Ovary (tissue), 9 donors: ENCODE results near the gene ANKDD1A. TPM values are rescaled to one million over a fixed set of nuclear protein-coding genes. Genes with fewer than 3 reads are reported as not detected.

ENCODE experiments used
- DNase-seq, 5 donors: peaks; one replicate each; pipeline ENCODE4 v3.0.0-alpha.2; 2019 to 2020
- H3K27ac ChIP-seq, 2 donors: fragments of 200-600 bp; one replicate each; pipeline versions ENCODE4 v1.5.1 to v1.8.0; 2019 to 2022
- H3K27me3 ChIP-seq: fragments of 200-600 bp; one replicate; pipeline ENCODE4 v1.8.0; 2022
- H3K36me3 ChIP-seq: fragments of 200-600 bp; sonication (generic); one replicate; pipeline ENCODE4 v1.5.1; 2019
- H3K4me1 ChIP-seq: one replicate; pipeline ENCODE4 v1.8.1; 2013; ENCODE audit warnings: mild to moderate bottlenecking, moderate library complexity; ENCODE audit not compliant: insufficient read depth
- H3K4me3 ChIP-seq: fragments of 200-600 bp; sonication (generic); one replicate; pipeline ENCODE4 v1.5.1; 2017
- H3K9me3 ChIP-seq, 2 donors: fragments of 200-600 bp in 1 of 2; sonication (generic) in 1 of 2; one replicate each; pipeline versions ENCODE4 v1.5.1 to v1.8.1; 2013 to 2019; ENCODE audit warnings: mild to moderate bottlenecking in 1 of 2, moderate library complexity in 1 of 2
- EP300 ChIP-seq: sonication (generic); formaldehyde crosslinking; IDR thresholded peaks from one replicate; pipeline ENCODE4 v1.6.1; 2017; ENCODE audit warnings: antibody characterized with exemption
- POLR2A ChIP-seq: fragments of 450-650 bp; IDR thresholded peaks from one replicate; pipeline ENCODE4 v1.6.1; 2017; ENCODE audit warnings: antibody characterized with exemption, mild to moderate bottlenecking, moderate library complexity
- WGBS, 3 donors: extraction: QIAGEN DNeasy Blood & Tissue Kit in 1 of 3; methylation state at CpG; one replicate each; pipeline versions ENCODE4 v1.1.5 to v1.1.7; 2013 to 2017; 5-methylcytosine and 5-hydroxymethylcytosine counted together
- intact Hi-C, 4 donors: fragments of 100-400 bp; cut with DNase I; formaldehyde crosslinking; loops; one replicate each; pipeline versions ENCODE4 v1.11.0 to v1.15.1; 2022 to 2023
- polyA plus RNA-seq, 2 donors: library from polyadenylated mRNA; stranded (reverse); fragments of 200-250 nt in 1 of 2; fragments of 350-450 nt in 1 of 2; fragmentation: Illumina TruSeq in 1 of 2; extraction: RNeasy Lipid Tissue Mini Kit (QIAGEN cat#74804) in 1 of 2; gene quantifications; one replicate each; pipeline ENCODE4 v1.2.3, GENCODE V29; 2013 to 2014
- total RNA-seq, 7 donors: library from RNA; depleted of rRNA in 2 of 7; stranded (reverse); fragments of >200 nt in 2 of 7; fragmentation: NEBNext Ultra II Directional in 3 of 7; extraction: Animal tissue kit (Norgen Biotek cat#: 25700) in 3 of 7; gene quantifications; one replicate each; pipeline versions ENCODE4 v1.1.0 to v1.2.4, GENCODE V29; 2016 to 2023
- TF ChIP-seq, protein P1 (sequence below), 3 donors: fragments of 450-650 bp in 2 of 3; fragments of 200-600 bp in 1 of 3; IDR thresholded peaks; one replicate each; pipeline versions ENCODE4 v1.5.1 to v1.8.0; 2016 to 2022; ENCODE audit warnings: antibody characterized with exemption in 3 of 3, mild to moderate bottlenecking in 1 of 3
- donor health status: DM: no; HTN: no; CAD: no; lungs with moderate emphysema.
- donor health status: DM: no; HTN: no; CAD: no.
- donor health status: Bipolar disorder and iron deficiency.
- donor health status: DM: yes; HTN: yes; CAD: no.
- donor health status: DM: no; HTN: no; CAD: no.
- donor health status: DM: yes; HTN: yes; CAD: no.

ANKDD1A gene
- total and polyA plus RNA-seq, 9 donors, result 5.7 to 29.4 (median 10.2) TPM

DNA sequence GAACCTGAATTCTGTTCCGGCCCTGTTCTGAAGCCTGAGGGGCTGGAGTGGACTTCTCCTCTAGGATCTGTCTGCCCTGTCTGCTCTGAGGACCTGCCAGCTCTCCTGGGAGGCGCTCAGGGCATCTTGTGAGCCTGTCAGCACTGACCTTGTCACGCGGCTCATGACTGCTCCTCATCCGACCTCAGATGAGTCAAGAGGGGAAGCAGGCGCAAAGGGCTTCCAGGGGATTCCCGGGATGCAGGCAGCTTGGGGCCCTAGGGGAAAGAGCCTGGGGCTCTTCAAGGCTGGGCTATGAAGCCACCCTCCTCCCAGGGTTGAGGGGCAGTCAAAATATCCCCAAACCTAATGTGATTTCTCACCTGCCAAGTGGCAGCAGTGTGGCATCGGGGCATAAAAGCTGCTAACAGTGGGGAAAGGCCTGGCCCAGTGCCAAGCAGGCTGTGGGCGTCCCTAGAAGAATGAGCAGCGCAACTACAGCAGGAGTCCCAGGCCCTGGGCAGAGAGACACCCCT lies 27.6 kb upstream of the ANKDD1A start:
- Histone ChIP-seq H3K27me3 (no peaks in the 10 kb centered on the region), H3K27ac (no peak overlapping the region), H3K4me1 (no peaks in the 10 kb centered on the region), H3K4me3 (no peak overlapping the region), H3K36me3 (no peaks in the 10 kb centered on the region), H3K9me3 (no peaks in the 10 kb centered on the region)
- intact Hi-C loops, result no loop called here
- WGBS, 3 donors, result 48 to 59% (median 57%) methylated on average over 10 of the region's 10 CpGs
- DNase-seq, result peak in 1 of 5 donors; percentile 55
- no peak for TF ChIP-seq EP300
- TF ChIP-seq POLR2A, result no peak
- TF ChIP-seq, protein P1, sequence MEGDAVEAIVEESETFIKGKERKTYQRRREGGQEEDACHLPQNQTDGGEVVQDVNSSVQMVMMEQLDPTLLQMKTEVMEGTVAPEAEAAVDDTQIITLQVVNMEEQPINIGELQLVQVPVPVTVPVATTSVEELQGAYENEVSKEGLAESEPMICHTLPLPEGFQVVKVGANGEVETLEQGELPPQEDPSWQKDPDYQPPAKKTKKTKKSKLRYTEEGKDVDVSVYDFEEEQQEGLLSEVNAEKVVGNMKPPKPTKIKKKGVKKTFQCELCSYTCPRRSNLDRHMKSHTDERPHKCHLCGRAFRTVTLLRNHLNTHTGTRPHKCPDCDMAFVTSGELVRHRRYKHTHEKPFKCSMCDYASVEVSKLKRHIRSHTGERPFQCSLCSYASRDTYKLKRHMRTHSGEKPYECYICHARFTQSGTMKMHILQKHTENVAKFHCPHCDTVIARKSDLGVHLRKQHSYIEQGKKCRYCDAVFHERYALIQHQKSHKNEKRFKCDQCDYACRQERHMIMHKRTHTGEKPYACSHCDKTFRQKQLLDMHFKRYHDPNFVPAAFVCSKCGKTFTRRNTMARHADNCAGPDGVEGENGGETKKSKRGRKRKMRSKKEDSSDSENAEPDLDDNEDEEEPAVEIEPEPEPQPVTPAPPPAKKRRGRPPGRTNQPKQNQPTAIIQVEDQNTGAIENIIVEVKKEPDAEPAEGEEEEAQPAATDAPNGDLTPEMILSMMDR (IDR thresholded peaks at IDR 0.05), result no peak

DNA sequence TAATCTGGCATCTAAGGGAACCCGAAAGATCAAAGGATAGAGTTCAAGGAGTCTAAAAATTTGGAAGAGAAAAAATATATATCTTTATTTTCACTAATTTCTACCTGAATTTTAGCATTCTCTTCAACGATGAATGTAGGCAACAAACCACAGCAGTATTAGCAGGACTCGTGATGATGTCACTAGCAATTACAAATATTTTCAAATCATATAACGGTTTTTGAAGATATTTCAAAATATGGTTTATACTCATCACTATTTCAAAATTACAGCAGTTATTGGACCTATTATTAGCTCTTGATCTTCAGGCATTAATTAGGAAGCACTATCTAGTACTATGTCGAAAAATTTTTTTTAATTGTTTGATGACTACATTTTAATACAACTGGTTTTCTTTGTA lies 27.0 kb upstream of the ANKDD1A start:
- H3K36me3 ChIP-seq, result no peaks in the 10 kb centered on the region
- no peak for DNase-seq
- intact Hi-C loops, result no loop called here
- no peak overlapping the region for H3K27ac ChIP-seq
- no peaks in the 10 kb centered on the region for H3K9me3 ChIP-seq
- TF ChIP-seq, protein P1 (IDR thresholded peaks at IDR 0.05), result no peak
- TF ChIP-seq POLR2A (no peak), EP300 (no peak)
- 81 to 89% (median 89%) methylated on average over 5 of the region's 5 CpGs for WGBS, 3 donors
- no peak overlapping the region for H3K4me3 ChIP-seq
- no peaks in the 10 kb centered on the region for H3K4me1 ChIP-seq
- H3K27me3 ChIP-seq, result no peaks in the 10 kb centered on the region

DNA sequence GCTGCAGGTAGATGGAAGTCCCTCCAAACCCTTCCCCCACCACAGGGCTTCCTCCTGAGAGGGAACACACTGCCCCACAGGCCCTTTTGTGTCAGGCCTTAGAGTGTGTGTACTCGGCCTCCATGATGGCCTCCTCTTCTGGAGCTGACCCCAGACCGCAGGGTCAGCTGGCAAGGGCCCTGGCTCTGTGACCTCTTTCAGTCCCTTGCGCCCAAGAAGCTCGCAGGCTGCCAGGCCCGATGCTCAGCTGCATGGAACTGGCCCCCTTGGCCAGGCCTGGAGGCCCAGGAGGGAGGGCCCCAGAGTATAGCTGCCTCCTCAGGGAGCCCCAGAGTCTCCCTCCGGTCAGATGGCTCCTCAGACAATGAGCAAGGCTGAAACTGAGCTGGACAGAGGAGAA lies 23.4 kb upstream of the ANKDD1A start:
- TF ChIP-seq EP300 (no peak), POLR2A (no peak)
- TF ChIP-seq, protein P1 (IDR thresholded peaks at IDR 0.05), result no peak
- 86 to 93% (median 92%) methylated on average over 6 of the region's 6 CpGs for WGBS, 3 donors
- no peak overlapping the region for H3K27ac ChIP-seq
- no peaks in the 10 kb centered on the region for H3K27me3 ChIP-seq
- DNase-seq, result no peak
- no peaks in the 10 kb centered on the region for H3K4me1 ChIP-seq
- no peak overlapping the region for H3K4me3 ChIP-seq
- intact Hi-C loops, result no loop called here
- no peaks in the 10 kb centered on the region for H3K9me3 ChIP-seq
- no peaks in the 10 kb centered on the region for H3K36me3 ChIP-seq

DNA sequence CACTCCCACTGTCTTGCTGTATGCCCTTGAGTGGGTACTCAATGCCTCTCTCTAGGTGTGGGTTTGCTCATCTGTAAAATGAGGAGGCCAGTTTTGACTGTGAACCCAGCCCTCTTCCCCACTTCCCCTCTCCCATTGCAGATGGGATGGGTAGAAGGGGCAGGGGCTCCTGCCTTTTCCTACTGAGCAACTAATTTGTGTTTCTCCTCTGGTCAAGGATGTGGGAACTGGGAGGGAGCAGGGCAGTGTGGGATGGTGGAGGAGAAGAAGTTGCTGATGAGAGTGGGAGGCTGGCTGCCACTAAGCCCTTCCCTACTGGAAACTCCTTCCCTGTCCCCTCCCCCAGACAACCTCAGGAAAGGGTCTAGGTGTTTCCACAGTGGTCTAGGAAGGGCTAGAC lies 20.1 kb upstream of the ANKDD1A start:
- H3K27ac ChIP-seq, result no peak overlapping the region
- no peak for DNase-seq
- intact Hi-C loops, result loop anchor here in 2 of 4 donors (10.0 kb wide), 2 partner anchors 47 to 157 kb away; partner anchors contain the start of gene PLEKHO2 (in 1 of the 2)

More for the DNA sequence above, 20.1 kb upstream of the ANKDD1A start:
- peaks cover 8% of the 10 kb centered on the region for H3K4me1 ChIP-seq
- H3K27me3 ChIP-seq, result no peaks in the 10 kb centered on the region
- no peak overlapping the region for H3K4me3 ChIP-seq
- TF ChIP-seq POLR2A, result no peak
- TF ChIP-seq, protein P1 (IDR thresholded peaks at IDR 0.05), result no peak
- no peak for TF ChIP-seq EP300
- H3K36me3 ChIP-seq, result no peaks in the 10 kb centered on the region
- H3K9me3 ChIP-seq, result no peaks in the 10 kb centered on the region
